NCI-H1417 treated with DMSO at 0.1 percent for 48 hours (cell line): ENCODE results near the gene TSPAN5.
A peak's percentile ranks its signal among the peaks of the same experiment; 100 is the strongest.

Source experiments
- DNase-seq: peaks from one replicate; lab custom pipeline; 2025; lab: John Stamatoyannopoulos, UW

TSPAN5 gene

GRCh38 chr4:98585596-98585995, 72.8 kb downstream of the TSPAN5 start:
- DNase-seq, result no peak

GRCh38 chr4:98584265-98584664, 74.1 kb downstream of the TSPAN5 start:
- DNase-seq, result no peak

DNA sequence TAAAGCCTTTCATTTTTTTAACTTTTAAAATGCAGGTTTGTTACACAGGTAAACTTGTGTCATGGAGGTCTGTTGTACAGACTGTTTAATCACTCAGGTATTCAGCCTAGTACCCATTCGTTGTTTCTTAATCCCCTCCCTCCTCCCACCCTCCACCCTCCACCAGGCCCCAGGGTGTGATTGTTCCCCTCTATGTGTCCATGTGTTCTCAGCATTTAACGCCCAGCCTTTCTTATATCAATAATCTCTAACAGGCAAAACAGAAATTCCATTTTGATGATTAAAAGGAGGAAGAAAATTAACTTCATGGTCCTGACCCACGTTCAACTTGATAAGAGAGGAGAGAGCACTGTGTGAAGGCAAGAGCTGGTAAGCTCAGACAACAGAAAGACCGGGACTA, 75.1 kb downstream of the TSPAN5 start:
- no peak for DNase-seq

DNA sequence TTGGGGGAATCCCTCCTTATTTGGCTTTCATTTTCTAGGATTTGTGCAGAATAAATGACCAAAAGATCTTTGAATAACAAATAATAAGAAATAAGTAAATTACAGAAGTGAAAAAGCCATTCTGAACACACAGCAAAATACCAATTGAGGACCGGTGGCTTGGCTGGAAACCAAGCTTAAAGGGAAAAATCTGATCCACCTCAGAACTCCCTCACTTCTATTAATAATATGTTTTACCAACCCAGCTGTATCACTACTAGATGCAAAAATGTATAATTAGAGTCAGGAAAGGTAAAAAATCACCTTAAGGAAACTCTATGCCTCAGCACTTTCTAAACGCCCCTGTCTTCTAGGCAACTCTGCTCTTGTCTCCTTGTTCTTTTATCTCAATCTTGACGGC, 77.3 kb downstream of the TSPAN5 start:
- no peak for DNase-seq

DNA sequence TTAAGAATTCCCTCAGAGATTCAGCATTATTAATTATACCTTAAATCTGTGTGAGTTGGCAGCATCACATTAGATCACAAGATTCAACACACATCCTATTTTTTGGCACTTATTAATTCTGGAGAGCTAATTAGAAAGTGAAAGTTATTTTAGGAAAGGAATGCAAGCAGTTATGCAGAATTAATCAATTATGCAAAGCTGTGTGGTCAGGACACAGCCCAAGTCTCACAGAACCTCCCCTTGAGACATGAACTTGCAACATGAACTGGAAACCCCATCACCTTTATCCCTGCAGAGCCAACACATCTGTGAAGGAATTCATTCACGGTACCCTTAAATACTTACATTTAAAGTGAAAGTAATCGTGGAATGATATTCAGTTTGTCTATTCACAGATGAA, 80.5 kb downstream of the TSPAN5 start:
- DNase-seq, result no peak

DNA sequence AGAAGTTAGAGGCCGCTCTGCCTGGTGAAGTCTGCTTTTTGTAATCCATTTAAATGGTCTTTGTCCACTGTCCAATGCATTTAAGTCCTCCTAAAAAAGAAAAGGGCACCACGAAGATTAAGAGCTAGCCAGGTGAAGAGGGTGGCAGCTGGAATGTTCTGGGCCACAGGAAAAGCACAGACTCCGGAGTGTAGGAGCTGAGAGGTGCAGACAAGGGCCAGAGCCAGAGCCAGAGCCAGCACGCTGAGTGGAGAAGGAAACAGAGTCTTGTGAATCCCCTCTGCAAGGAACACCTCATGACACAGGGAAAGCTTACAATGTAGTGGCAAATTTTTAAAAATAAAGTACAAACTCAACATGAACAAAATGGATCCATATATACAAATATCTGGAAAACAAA, 83.6 kb downstream of the TSPAN5 start:
- DNase-seq, result no peak

DNA sequence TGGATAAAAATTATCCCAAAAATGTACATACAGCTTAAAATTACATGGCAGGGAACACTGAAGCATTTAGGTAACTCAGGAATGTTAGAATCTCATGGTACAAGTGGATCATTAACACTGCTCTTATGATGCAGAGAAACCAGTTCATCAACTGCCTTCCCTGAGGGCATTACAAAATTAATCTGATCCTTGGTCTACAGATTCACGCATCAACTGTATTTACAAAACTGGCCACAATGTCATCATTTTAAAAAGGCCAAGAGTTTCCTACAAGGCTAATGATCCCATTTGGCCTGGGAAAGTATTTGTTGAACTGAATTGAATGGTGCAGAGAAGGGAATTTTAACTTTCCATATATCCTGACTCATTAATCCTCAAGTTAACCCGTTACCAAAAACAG, 84.6 kb downstream of the TSPAN5 start:
- peak; percentile 29 for DNase-seq

GRCh38 chr4:98572697-98573096, 85.7 kb downstream of the TSPAN5 start:
- peak; percentile 50 for DNase-seq

GRCh38 chr4:98571161-98571786, 87.1 kb downstream of the TSPAN5 start:
- no peak for DNase-seq

- no peak for DNase-seq
These were observed 88.1 kb downstream of the TSPAN5 start for GRCh38 chr4:98570151-98570797.

GRCh38 chr4:98568941-98569663, 89.3 kb downstream of the TSPAN5 start:
- DNase-seq, result no peak

DNA sequence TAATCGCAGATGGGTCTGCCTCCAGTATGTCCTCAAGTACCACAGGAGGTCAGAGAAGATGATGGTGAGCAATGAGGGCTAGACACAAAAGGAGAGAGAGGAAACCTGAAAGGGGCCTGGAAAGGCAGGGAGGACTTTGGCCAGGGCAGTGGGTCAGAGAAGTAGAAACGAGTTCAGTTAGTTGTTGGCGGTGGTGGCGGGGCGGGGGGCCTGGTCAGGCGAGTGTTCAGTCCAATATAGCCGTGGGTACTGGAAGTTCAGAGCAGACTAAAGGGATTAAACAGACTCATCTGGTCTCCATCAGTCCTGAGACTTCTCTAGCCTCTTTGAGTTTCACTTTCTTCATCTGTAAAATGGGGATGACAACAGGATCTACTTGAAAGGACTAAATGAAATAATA, 90.8 kb downstream of the TSPAN5 start:
- DNase-seq, result no peak

- no peak for DNase-seq
These were observed 91.9 kb downstream of the TSPAN5 start for GRCh38 chr4:98566361-98567008.

- peak; percentile 9 for DNase-seq
These were observed 92.6 kb downstream of the TSPAN5 start for GRCh38 chr4:98565681-98566301.

DNA sequence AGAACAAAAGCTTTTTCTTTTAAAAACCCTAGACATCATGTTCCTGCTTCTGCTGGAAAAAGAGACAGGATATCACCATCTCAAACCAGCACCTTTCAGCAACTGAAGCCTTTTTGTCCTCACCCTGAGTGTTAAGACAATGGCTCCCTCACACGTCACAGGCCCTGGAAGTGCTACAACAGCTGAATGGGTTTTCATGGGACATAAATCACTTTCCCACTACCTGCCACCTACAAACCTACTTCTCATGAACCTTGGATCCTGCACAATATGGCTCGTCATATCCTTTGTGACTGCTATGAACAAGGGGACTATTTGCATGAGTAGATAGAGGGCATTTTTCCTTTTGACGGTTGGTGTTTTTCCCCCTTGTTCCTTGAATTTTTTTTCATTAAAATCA, 93.6 kb downstream of the TSPAN5 start:
- peak; percentile 11 for DNase-seq

DNA sequence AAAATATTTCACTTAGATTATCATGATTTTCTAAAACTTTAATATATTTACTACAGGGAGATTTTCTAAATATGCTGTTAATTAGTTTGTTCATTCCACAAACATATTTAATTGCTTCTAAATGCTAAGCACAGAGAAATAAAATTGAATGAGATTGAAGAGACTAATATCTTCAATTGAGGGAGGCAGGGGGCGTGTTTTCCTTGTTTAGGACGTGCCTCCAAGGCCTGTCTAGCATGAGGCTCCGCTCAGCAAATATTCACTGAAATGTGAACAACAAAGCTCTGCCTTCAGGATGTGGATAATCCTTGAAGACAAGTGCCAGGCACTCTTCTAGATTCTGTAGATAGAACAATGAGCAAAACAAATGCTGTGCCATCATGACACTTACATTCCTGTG, 98.1 kb downstream of the TSPAN5 start:
- no peak for DNase-seq

GRCh38 chr4:98558471-98559169, 99.8 kb downstream of the TSPAN5 start:
- DNase-seq, result no peak

DNA sequence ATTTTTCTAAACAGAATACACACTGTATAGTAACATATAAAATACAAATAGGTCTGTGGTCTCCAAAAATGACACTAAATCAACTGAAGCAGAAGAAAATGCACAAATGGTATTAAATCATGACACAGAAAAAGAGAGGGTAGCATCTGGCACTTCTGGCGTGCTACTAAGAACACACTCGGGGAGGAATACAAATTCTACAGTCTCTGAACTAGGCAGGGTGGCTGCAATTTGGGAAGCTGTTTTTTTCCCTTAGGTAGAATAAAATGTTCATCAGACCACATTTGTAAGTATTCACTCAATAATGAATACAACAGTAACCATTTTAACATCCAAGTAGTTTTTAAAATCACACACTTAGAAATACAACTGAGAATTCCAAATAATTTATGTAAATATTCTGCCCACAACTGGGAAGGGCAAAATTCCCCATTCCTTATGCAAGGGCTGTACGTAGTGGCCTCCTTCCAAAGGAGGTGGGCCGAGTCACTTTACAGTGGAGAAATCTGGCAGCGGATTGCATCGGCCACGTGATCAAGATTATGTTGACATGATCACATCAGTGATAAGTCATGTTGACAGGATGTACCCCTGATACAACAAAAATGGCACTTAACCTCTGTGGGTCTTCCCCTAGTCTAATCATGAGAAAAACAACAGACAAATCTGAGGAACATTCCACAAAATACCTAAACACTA, 101.1 kb downstream of the TSPAN5 start:
- no peak for DNase-seq

GRCh38 chr4:98556451-98556850, 102.0 kb downstream of the TSPAN5 start:
- no peak for DNase-seq

DNA sequence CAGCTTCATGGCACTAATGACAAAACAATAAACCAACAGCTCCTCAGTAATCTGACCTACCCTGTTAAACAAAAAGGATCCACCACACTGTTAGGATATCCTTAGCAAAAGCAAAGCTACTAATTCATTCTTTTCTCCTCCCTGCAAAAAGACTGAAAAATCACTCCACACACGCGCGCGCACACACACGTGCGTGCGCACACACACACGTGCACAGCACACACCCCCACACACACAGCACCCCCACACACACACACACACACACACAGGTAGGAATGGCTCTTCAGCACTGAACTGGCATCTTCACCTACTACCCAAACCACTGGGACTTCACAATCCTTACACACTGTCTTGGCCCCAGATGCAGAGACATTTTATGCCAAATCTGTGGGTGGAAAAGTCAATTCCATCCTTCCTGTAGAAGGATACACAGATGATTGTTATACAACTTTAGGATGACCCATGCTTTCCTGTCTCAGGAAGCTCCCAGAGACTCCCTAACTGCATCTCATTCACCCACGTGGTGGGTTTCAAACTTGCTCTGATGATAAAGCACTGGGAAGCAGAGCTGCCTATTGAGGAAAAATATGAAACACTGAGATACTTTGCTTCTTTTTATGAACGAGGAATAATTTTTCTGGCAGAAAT, 102.5 kb downstream of the TSPAN5 start:
- no peak for DNase-seq
